OCI-LY1 (cell line): Measurements from ENCODE around the gene INPP5B.

Experiments
- EZH2 ChIP-seq: fragments of 200-600 bp; sonication (generic), shearing (Covaris generic); IDR thresholded peaks from 2 replicates; pipeline ENCODE4 v1.8.0; 2017; ENCODE audit warnings: borderline replicate concordance, mixed run types, mild to moderate bottlenecking, antibody characterized with exemption, low read length, moderate library complexity, mixed read lengths
- TF ChIP-seq, protein P1 (sequence below): fragments of 200-600 bp; sonication (generic), shearing (Covaris generic); IDR thresholded peaks from 2 replicates; pipeline ENCODE4 v1.5.1; 2017; ENCODE audit warnings: mild to moderate bottlenecking, antibody characterized with exemption, low read length, moderate library complexity, mixed read lengths

DNA sequence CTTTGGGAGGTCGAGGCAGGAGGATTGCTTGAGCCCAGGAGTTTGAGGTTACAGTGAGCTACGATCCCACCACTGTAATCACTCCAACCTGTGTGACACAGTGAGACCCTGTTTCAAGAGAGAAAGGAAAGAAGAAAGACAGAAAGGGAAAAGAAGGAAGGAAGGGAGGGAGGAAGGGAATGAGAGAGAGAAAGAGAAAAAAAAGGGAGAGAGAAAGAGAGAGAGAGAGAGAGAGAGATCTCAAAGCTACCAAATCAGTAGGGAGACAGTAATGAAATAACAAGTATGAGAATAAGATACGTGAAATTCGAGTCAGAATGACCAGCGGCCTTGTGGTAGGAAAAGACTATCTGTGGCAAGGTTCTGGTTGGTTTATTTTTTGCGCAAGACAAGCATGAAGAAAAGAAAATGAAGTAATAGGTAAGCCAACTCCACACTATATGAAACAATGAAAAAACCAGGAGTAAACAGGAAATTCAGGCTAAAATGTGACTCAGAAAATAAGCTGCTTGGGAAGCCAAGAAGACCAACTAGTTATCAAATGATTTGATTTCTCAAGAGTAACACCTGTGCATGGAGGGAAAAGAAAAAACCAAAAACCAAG is 96.4 kb downstream of the INPP5B start:
- TF ChIP-seq, protein P1, sequence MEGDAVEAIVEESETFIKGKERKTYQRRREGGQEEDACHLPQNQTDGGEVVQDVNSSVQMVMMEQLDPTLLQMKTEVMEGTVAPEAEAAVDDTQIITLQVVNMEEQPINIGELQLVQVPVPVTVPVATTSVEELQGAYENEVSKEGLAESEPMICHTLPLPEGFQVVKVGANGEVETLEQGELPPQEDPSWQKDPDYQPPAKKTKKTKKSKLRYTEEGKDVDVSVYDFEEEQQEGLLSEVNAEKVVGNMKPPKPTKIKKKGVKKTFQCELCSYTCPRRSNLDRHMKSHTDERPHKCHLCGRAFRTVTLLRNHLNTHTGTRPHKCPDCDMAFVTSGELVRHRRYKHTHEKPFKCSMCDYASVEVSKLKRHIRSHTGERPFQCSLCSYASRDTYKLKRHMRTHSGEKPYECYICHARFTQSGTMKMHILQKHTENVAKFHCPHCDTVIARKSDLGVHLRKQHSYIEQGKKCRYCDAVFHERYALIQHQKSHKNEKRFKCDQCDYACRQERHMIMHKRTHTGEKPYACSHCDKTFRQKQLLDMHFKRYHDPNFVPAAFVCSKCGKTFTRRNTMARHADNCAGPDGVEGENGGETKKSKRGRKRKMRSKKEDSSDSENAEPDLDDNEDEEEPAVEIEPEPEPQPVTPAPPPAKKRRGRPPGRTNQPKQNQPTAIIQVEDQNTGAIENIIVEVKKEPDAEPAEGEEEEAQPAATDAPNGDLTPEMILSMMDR = no peak
- TF ChIP-seq EZH2 = no peak
